Measurements from ENCODE around the gene FHL1. TPM values are rescaled to one million over a fixed set of nuclear protein-coding genes. Genes with fewer than 3 reads are reported as not detected.

FHL1 gene
- total RNA-seq, 1 donor from 2014 or later, result 37.3 TPM

DNA sequence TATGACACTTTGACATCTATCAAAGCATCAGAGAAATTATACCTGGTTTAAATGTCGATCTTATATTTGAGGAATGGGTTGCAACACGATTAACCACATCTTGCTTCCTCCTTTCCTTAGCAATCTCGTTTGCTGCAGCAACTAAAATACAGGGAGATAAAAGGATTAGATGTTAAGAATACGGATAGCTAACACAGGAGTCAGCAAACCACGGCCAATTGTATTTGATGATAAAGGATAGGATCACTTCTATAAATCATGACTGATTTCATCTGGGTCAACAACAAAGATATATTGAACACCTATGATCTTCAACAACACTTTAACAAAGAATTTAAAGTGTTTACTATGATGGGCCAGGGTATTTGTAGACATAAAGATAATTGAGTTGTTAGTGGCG lies 98.9 kb downstream of the FHL1 start:
- TF ChIP-seq CTCF (IDR thresholded peaks at IDR 0.05; ENCODE audit: insufficient read depth, low read length, poor library complexity, severe bottlenecking), result no peak
- Histone ChIP-seq H3K27me3 (ENCODE audit: control insufficient read depth, insufficient read depth, low read length) (no peaks in the 10 kb centered on the region), H3K4me3 (ENCODE audit: low read depth, low read length) (no peak overlapping the region), H3K36me3 (ENCODE audit: control insufficient read depth, insufficient read depth, low read length) (no peaks in the 10 kb centered on the region)
- DNase-seq (ENCODE audit: low read depth), result no peak

GRCh38 chrX:136250191-136251040 lies 103.1 kb downstream of the FHL1 start:
- Histone ChIP-seq H3K4me3 (ENCODE audit: low read depth, low read length) (peak overlapping the region; percentile 72), H3K36me3 (ENCODE audit: control insufficient read depth, insufficient read depth, low read length) (no peaks in the 10 kb centered on the region), H3K27me3 (ENCODE audit: control insufficient read depth, insufficient read depth, low read length) (no peaks in the 10 kb centered on the region)
- TF ChIP-seq CTCF (IDR thresholded peaks at IDR 0.05; ENCODE audit: insufficient read depth, low read length, poor library complexity, severe bottlenecking), result no peak
- no peak for DNase-seq (ENCODE audit: low read depth)

DNA sequence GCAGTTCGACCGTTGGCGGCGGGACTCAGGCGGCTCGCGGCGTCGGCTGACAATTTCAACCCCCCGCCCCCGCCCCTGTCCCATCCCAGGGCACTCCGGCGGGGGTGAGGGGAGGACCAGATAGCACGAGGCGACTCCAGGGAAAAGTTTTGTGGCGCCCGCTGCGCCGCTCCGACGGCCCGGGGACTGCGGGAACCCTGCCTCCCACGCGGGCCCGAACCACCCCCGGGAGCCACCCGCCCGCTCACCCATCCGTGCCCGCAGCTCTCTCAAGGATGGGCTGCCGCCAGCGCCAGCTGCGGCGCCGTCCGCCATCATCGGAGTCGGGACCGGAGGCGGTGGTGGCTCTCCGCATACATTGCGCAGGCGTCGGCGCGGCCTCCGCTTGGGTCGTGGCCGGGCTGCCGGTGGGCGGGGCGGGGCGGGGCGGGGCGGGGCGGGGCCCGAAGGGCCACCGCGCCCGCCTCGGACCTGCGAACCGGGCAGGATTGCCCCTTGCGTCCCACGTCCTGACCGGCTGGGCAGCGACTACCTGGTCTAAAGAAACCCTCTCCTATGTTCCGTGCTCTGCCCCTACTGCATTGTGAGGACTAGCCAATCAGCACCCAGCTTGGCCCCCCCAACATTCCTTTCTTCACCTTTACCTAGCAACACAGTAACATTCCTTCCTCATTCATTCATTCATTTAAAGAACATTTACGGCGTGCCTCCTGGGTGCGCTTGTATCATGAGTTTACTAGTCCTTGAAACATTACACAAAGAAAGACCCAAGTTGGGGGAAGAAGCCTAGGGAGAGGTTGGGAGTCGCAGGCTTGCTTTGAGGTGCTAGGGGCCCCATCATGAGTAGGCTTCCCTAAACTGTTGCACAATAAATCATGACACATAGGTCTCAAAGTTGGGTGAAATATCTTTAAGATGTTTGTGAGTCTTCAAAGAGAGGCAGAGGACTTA lies 104.0 kb downstream of the FHL1 start, which contains the start of gene MAP7D3:
MAP7D3 (minus strand) TSS at position 360 of the 951 bp plus-strand sequence; CDS start at position 318, 42 bp downstream.
- Histone ChIP-seq H3K27me3 (ENCODE audit: control insufficient read depth, insufficient read depth, low read length) (no peaks in the 10 kb centered on the region), H3K4me3 (ENCODE audit: low read depth, low read length) (peak within 1 kb of the TSS; percentile 72), H3K36me3 (ENCODE audit: control insufficient read depth, insufficient read depth, low read length) (no peaks in the 10 kb centered on the region)
- DNase-seq (ENCODE audit: low read depth), result no peak
- TF ChIP-seq CTCF (IDR thresholded peaks at IDR 0.05; ENCODE audit: insufficient read depth, low read length, poor library complexity, severe bottlenecking), result no peak

GRCh38 chrX:136255541-136255940 lies 108.2 kb downstream of the FHL1 start:
- no peaks in the 10 kb centered on the region for H3K36me3 ChIP-seq (ENCODE audit: control insufficient read depth, insufficient read depth, low read length)
- H3K4me3 ChIP-seq (ENCODE audit: low read depth, low read length), result no peak overlapping the region
- H3K27me3 ChIP-seq (ENCODE audit: control insufficient read depth, insufficient read depth, low read length), result no peaks in the 10 kb centered on the region
- no peak for TF ChIP-seq CTCF (IDR thresholded peaks at IDR 0.05; ENCODE audit: insufficient read depth, low read length, poor library complexity, severe bottlenecking)
- DNase-seq (ENCODE audit: low read depth), result no peak

DNA sequence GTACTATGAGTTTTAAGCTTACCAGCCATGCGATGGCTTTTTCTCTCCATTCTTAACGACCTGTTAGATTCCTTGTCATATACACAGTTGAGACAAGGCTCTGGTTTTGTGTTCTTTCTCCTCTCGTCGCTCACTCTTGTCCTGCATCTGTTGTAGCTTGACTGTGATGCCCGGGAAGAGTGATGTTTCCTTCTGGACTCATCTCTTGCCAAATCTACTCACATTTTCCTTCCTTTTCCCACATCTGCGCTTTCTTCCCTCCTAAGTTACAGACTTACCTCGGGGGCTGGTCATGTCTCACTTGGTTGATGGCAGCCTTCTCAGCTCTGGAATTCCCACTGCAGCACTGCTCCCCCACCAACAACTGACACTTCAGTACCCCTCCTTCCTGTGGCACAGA lies 108.7 kb downstream of the FHL1 start:
- no peaks in the 10 kb centered on the region for H3K27me3 ChIP-seq (ENCODE audit: control insufficient read depth, insufficient read depth, low read length)
- DNase-seq (ENCODE audit: low read depth), result no peak
- H3K36me3 ChIP-seq (ENCODE audit: control insufficient read depth, insufficient read depth, low read length), result no peaks in the 10 kb centered on the region
- no peak for TF ChIP-seq CTCF (IDR thresholded peaks at IDR 0.05; ENCODE audit: insufficient read depth, low read length, poor library complexity, severe bottlenecking)
- H3K4me3 ChIP-seq (ENCODE audit: low read depth, low read length), result no peak overlapping the region

Data from kidney epithelial cell (primary cell).